H1 (cell line): ENCODE measurements around the gene ZNF496. TPM values are rescaled to one million over a fixed set of nuclear protein-coding genes. Genes with fewer than 3 reads are reported as not detected.

Experiments used
- CTCF ChIA-PET: fragments of 300-600 bp; sonication (Branson Sonifier 250); formaldehyde crosslinking; loops from one replicate; lab custom pipeline; 2021; ENCODE audit not compliant: partially characterized antibody; lab: Charles Lee
- POLR2A ChIA-PET: fragments of 300-600 bp; sonication (Branson Sonifier 250); formaldehyde crosslinking; loops from one replicate; lab custom pipeline; 2021; ENCODE audit warnings: inconsistent platforms; ENCODE audit not compliant: partially characterized antibody; lab: Charles Lee
- DNase-seq, 2 experiments: peaks; one replicate each; pipeline versions ENCODE4 v3.0.0 to v3.0.0-alpha.2; 2010 to 2022; ENCODE audit warnings: low spot score in 2 of 2, low read depth in 1 of 2, mixed read lengths in 1 of 2
- FAIRE-seq: peaks from 2 replicates; lab custom pipeline; 2011; peaks lifted over from hg19 to GRCh38; lab: Jason Lieb, UNC
- H2AFZ ChIP-seq: 2 replicates; pipeline ENCODE4 v1.8.1; 2012; ENCODE audit warnings: low read length, inconsistent platforms
- H2AK5ac ChIP-seq: 2 replicates; pipeline ENCODE4 v1.6.1; 2013; ENCODE audit warnings: low read depth, low read length
- H2BK120ac ChIP-seq: replicated peaks from 2 replicates; pipeline ENCODE3; 2013; ENCODE audit warnings: low read depth, low read length, inconsistent platforms
- H2BK12ac ChIP-seq: 2 replicates; pipeline ENCODE4 v1.6.1; 2013; ENCODE audit warnings: low read depth, low read length
- H2BK15ac ChIP-seq: 2 replicates; pipeline ENCODE4 v1.6.1; 2013; ENCODE audit warnings: low read length
- H2BK20ac ChIP-seq: 2 replicates; pipeline ENCODE4 v1.6.1; 2013; ENCODE audit warnings: low read length
- H2BK5ac ChIP-seq: 2 replicates; pipeline ENCODE4 v1.6.1; 2013; ENCODE audit warnings: low read depth, low read length
- H3K14ac ChIP-seq: 2 replicates; pipeline ENCODE4 v1.6.1; 2013; ENCODE audit warnings: inconsistent platforms; ENCODE audit not compliant: insufficient read length
- H3K18ac ChIP-seq: 2 replicates; pipeline ENCODE4 v1.6.1; 2013; ENCODE audit warnings: low read length; ENCODE audit errors: extremely low read depth
- H3K23ac ChIP-seq: 2 replicates; pipeline ENCODE4 v1.6.1; 2013; ENCODE audit warnings: inconsistent platforms; ENCODE audit not compliant: insufficient read length
- H3K23me2 ChIP-seq: 2 replicates; pipeline ENCODE4 v1.6.1; 2013; ENCODE audit warnings: low read depth, low read length
- H3K27ac ChIP-seq: 2 replicates; pipeline ENCODE4 v1.6.1; 2011; ENCODE audit warnings: low read depth, low read length, inconsistent platforms
- H3K27me3 ChIP-seq, 4 experiments: replicated peaks in 1 of 4; 1 replicate in 1 of 4; 2 replicates in 3 of 4; pipeline versions ENCODE4 v1.6.1 to v1.8.1; 2011 to 2013; ENCODE audit warnings: low read length in 3 of 4, mild to moderate bottlenecking in 3 of 4, inconsistent platforms in 2 of 4, mixed read lengths in 2 of 4, moderate library complexity in 1 of 4; ENCODE audit not compliant: control insufficient read depth in 3 of 4, insufficient read depth in 3 of 4; ENCODE audit errors: extremely low read depth in 1 of 4
- H3K36me3 ChIP-seq, 4 experiments: 2 replicates each; pipeline versions ENCODE4 v1.6.1 to v1.8.1; 2011 to 2013; ENCODE audit warnings: mild to moderate bottlenecking in 4 of 4, low read length in 3 of 4, moderate library complexity in 2 of 4, control low read depth in 1 of 4, inconsistent platforms in 1 of 4; ENCODE audit not compliant: insufficient read depth in 4 of 4, control insufficient read depth in 2 of 4
- H3K4ac ChIP-seq: replicated peaks from 2 replicates; pipeline ENCODE3; 2013; ENCODE audit warnings: low read length, low read depth, mixed read lengths, inconsistent platforms; ENCODE audit not compliant: insufficient read length
- H3K4me1 ChIP-seq, 4 experiments: replicated peaks in 1 of 4; 1 replicate in 1 of 4; 2 replicates in 3 of 4; pipeline versions ENCODE4 v1.6.1 to v1.8.1; 2011 to 2013; ENCODE audit warnings: low read length in 3 of 4, inconsistent platforms in 2 of 4, mixed read lengths in 1 of 4; ENCODE audit not compliant: insufficient read depth in 4 of 4, control insufficient read depth in 3 of 4
- H3K4me2 ChIP-seq, 2 experiments: 2 replicates each; pipeline versions ENCODE4 v1.6.1 to v1.8.1; 2011 to 2013; ENCODE audit warnings: low read depth in 2 of 2, low read length in 2 of 2, control low read depth in 1 of 2, inconsistent platforms in 1 of 2, mild to moderate bottlenecking in 1 of 2; ENCODE audit not compliant: insufficient read depth in 1 of 2
- H3K4me3 ChIP-seq, 4 experiments: fragments of 200-600, 300-600 bp in 1 of 4; sonication (generic), shearing (Covaris generic), sonication (Bioruptor Twin) in 1 of 4; 2 replicates each; pipeline versions ENCODE4 v1.5.1 to v1.8.1; 2011 to 2016; ENCODE audit warnings: low read length in 4 of 4, low read depth in 3 of 4, control low read depth in 2 of 4, inconsistent platforms in 2 of 4, mild to moderate bottlenecking in 2 of 4, mixed read lengths in 1 of 4, moderate library complexity in 1 of 4; ENCODE audit not compliant: insufficient read depth in 2 of 4; ENCODE audit errors: extremely low read depth in 1 of 4
- H3K56ac ChIP-seq: replicated peaks from 2 replicates; pipeline ENCODE3; 2013; ENCODE audit warnings: low read depth, mild to moderate bottlenecking, mixed read lengths, low read length, inconsistent platforms; ENCODE audit not compliant: insufficient read length
- H3K79me1 ChIP-seq: 2 replicates; pipeline ENCODE4 v1.6.1; 2013; ENCODE audit warnings: low read depth, low read length, control low read depth
- H3K79me2 ChIP-seq, 2 experiments: 2 replicates each; pipeline versions ENCODE4 v1.6.1 to v1.8.1; 2012 to 2013; ENCODE audit warnings: low read length in 2 of 2, mild to moderate bottlenecking in 2 of 2, inconsistent platforms in 1 of 2; ENCODE audit not compliant: insufficient read depth in 2 of 2, control insufficient read depth in 1 of 2
- H3K9ac ChIP-seq, 4 experiments: replicated peaks in 1 of 4; 1 replicate in 1 of 4; 2 replicates in 3 of 4; pipeline versions ENCODE4 v1.6.1 to v1.8.1; 2011 to 2013; ENCODE audit warnings: low read depth in 3 of 4, low read length in 3 of 4, control low read depth in 2 of 4, mild to moderate bottlenecking in 2 of 4, moderate library complexity in 2 of 4, inconsistent platforms in 1 of 4; ENCODE audit errors: extremely low read depth in 1 of 4
- H3K9me3 ChIP-seq, 2 experiments: 2 replicates each; pipeline versions ENCODE4 v1.6.1 to v1.8.1; 2012 to 2013; ENCODE audit warnings: mild to moderate bottlenecking in 2 of 2, moderate library complexity in 2 of 2, control low read depth in 1 of 2, inconsistent platforms in 1 of 2, low read depth in 1 of 2, low read length in 1 of 2, mixed read lengths in 1 of 2; ENCODE audit not compliant: insufficient read depth in 2 of 2
- H4K20me1 ChIP-seq, 2 experiments: replicated peaks in 1 of 2; 2 replicates each; pipeline versions ENCODE3 to v1.8.1; 2011 to 2013; ENCODE audit warnings: inconsistent platforms in 2 of 2, low read length in 2 of 2, mild to moderate bottlenecking in 1 of 2; ENCODE audit not compliant: insufficient read depth in 2 of 2, control insufficient read depth in 1 of 2
- H4K5ac ChIP-seq: 2 replicates; pipeline ENCODE4 v1.6.1; 2013; ENCODE audit warnings: low read length, low read depth, mixed read lengths, inconsistent platforms; ENCODE audit not compliant: insufficient read length
- H4K8ac ChIP-seq: 2 replicates; pipeline ENCODE4 v1.8.0; 2013; ENCODE audit warnings: mild to moderate bottlenecking, moderate library complexity, low read length, inconsistent platforms; ENCODE audit not compliant: insufficient read depth; ENCODE audit errors: extremely low read depth
- H4K91ac ChIP-seq: replicated peaks from 2 replicates; pipeline ENCODE3; 2013; ENCODE audit warnings: low read length, mixed read lengths, inconsistent platforms; ENCODE audit not compliant: insufficient read length
- BRCA1 ChIP-seq: IDR thresholded peaks from 2 replicates; pipeline ENCODE4 v1.6.1; 2012; ENCODE audit warnings: low read depth, low read length, improper control_type of control experiment
- CREB1 ChIP-seq: IDR thresholded peaks from 2 replicates; pipeline ENCODE4 v1.6.1; 2012; ENCODE audit warnings: inconsistent platforms
- HDAC2 ChIP-seq, 2 experiments: fragments of 300-600 bp in 1 of 2; sonication (generic) in 1 of 2; IDR thresholded peaks; 2 replicates each; pipeline ENCODE4 v1.6.1; 2011 to 2012; ENCODE audit warnings: low read depth in 2 of 2, low read length in 2 of 2, mild to moderate bottlenecking in 2 of 2, moderate library complexity in 2 of 2, borderline replicate concordance in 1 of 2, inconsistent platforms in 1 of 2
- HDAC6 ChIP-seq: IDR thresholded peaks from one replicate; pipeline ENCODE4 v1.7.1; 2012; ENCODE audit warnings: low read depth, mild to moderate bottlenecking, inconsistent platforms, low read length, moderate library complexity
- KDM5A ChIP-seq: fragments of 200-600 bp; IDR thresholded peaks from 2 replicates; pipeline ENCODE4 v1.7.1; 2012; ENCODE audit warnings: mild to moderate bottlenecking, low read length, inconsistent platforms, mixed read lengths
- MAX ChIP-seq: IDR thresholded peaks from 2 replicates; pipeline ENCODE4 v1.6.1; 2012; ENCODE audit warnings: inconsistent platforms
- NANOG ChIP-seq: IDR thresholded peaks from 2 replicates; pipeline ENCODE4 v1.6.1; 2011; ENCODE audit warnings: low read length, low read depth, mild to moderate bottlenecking, inconsistent platforms; ENCODE audit not compliant: insufficient read depth, poor library complexity, severe bottlenecking
- NRF1 ChIP-seq: IDR thresholded peaks from 2 replicates; pipeline ENCODE4 v1.6.1; 2011; ENCODE audit warnings: mild to moderate bottlenecking, low read depth, low read length, improper control_type of control experiment
- RFX5 ChIP-seq: IDR thresholded peaks from 2 replicates; pipeline ENCODE4 v1.6.1; 2011; ENCODE audit warnings: low read depth, low read length, improper control_type of control experiment, borderline replicate concordance
- SAP30 ChIP-seq: fragments of 300-600 bp; sonication (generic); IDR thresholded peaks from 2 replicates; pipeline ENCODE4 v1.7.1; 2012; ENCODE audit warnings: low read length, moderate library complexity, mild to moderate bottlenecking, inconsistent platforms; ENCODE audit not compliant: insufficient read depth, insufficient replicate concordance
- SIX5 ChIP-seq: IDR thresholded peaks from 2 replicates; pipeline ENCODE4 v1.6.1; 2011; ENCODE audit warnings: mild to moderate bottlenecking, low read depth, low read length
- WGBS, 2 experiments: shearing (Covaris generic) in 1 of 2; methylation state at CpG; one replicate each; pipeline versions ENCODE4 v1.1.6 to v1.1.7; 2013 to 2015; ENCODE audit warnings: low lambda C conversion rate in 2 of 2, mixed read lengths in 2 of 2, inconsistent platforms in 1 of 2, low coverage in 1 of 2, missing lambda C conversion rate in 1 of 2; ENCODE audit not compliant: insufficient replicate concordance in 2 of 2, insufficient coverage in 1 of 2, insufficient read length in 1 of 2; ENCODE audit errors: extremely low coverage in 1 of 2, missing lambda C conversion rate in 1 of 2; 5-methylcytosine and 5-hydroxymethylcytosine counted together
- polyA plus RNA-seq, 7 experiments: library from polyadenylated mRNA; depleted of rRNA in 3 of 7; stranded (reverse) in 5 of 7; unstranded in 2 of 7; fragments of >200 nt in 5 of 7; fragments of 200-250 nt in 2 of 7; gene quantifications; 1 replicate in 5 of 7; 2 replicates in 1 of 7; 4 replicates in 1 of 7; pipeline versions ENCODE4 v1.2.1 to v1.2.3, GENCODE V29; 2011 to 2013; ENCODE audit warnings: missing spikeins in 2 of 7, mixed read lengths in 2 of 7
- total RNA-seq: library from RNA; stranded (reverse); fragmentation: NEBNext Ultra II Directional; extraction: Animal tissue kit (Norgen Biotek cat#: 25700); gene quantifications from 2 replicates; pipeline ENCODE4 v1.2.1, GENCODE V29; 2021

Gene ZNF496
- total and polyA plus RNA-seq, 2 of the 8 experiments (the other 6 are each of a cell fraction or from before 2014, with no cell fraction given), result 27.9 to 71.4 TPM

GRCh38 chr1:247330548-247331171 lies 1.0 kb downstream of the ZNF496 start:
- WGBS, 2 experiments, result 11% methylated on average over 36 of the region's 37 CpGs; no CpG with 5 or more reads in 1 of the 2 experiments
- H4K20me1 ChIP-seq, result peaks cover 8 to 39% of the 10 kb centered on the region in 2 experiments
- no peak overlapping the region for H4K5ac ChIP-seq
- no peak overlapping the region for H2AFZ ChIP-seq
- H3K56ac ChIP-seq, result no peak overlapping the region
- no peaks in the 10 kb centered on the region for H3K27me3 ChIP-seq
- no peak overlapping the region for H2AK5ac ChIP-seq
- peaks cover 9% of the 10 kb centered on the region for H3K23me2 ChIP-seq
- peaks cover 29% of the 10 kb centered on the region; the same call in 1 of the 2 replicates for H3K79me1 ChIP-seq
- peak overlapping the region; percentile 85; the same call in 1 of the 2 replicates for H3K18ac ChIP-seq
- H2BK5ac ChIP-seq, result peak overlapping the region; percentile 75
- H2BK12ac ChIP-seq, result no peak overlapping the region
- H2BK15ac ChIP-seq, result peak overlapping the region; percentile 55; the same call in 1 of the 2 replicates
- peaks cover 9 to 32% (median 22%) of the 10 kb centered on the region in 4 experiments for H3K4me1 ChIP-seq
- FAIRE-seq (no peak), DNase-seq (no peak)
- H3K23ac ChIP-seq, result no peak overlapping the region
- H3K9ac ChIP-seq, result peak overlapping the region; percentile 69 to 88 (median 84); a peak in 6 of 7 replicates
- peak overlapping the region; percentile 42 for H4K91ac ChIP-seq
- H3K36me3 ChIP-seq, result peaks cover 22 to 37% (median 28%) of the 10 kb centered on the region in 4 experiments; a peak in 7 of 8 replicates
- peak overlapping the region; percentile 87; the same call in 1 of the 2 replicates for H3K27ac ChIP-seq
- no peak overlapping the region for H4K8ac ChIP-seq
- H3K4me2 ChIP-seq, result peak overlapping the region; percentile 79 to 81
- H3K79me2 ChIP-seq, result peaks cover 10 to 69% of the 10 kb centered on the region in 2 experiments; a peak in 3 of 4 replicates
- ChIA-PET POLR2A (interaction anchor here (0.5 to 6.0 kb wide), 13 partner anchors 7 to 1528 kb away, joined by 3 to 53 read pairs (median 3); partner anchors contain the start of gene ZNF692), CTCF (interaction anchor here (0.7 to 1.4 kb wide), 5 partner anchors 9 to 100 kb away, joined by 3 to 5 read pairs (median 4); no protein-coding TSS in a partner anchor)
- no peak overlapping the region for H3K14ac ChIP-seq
- H3K4me3 ChIP-seq, result peak overlapping the region; percentile 83 to 94 (median 88)
- H3K9me3 ChIP-seq, result no peaks in the 10 kb centered on the region
- peak overlapping the region; percentile 15 for H3K4ac ChIP-seq
- peak overlapping the region; percentile 53; the same call in 1 of the 2 replicates for H2BK20ac ChIP-seq
- H2BK120ac ChIP-seq, result no peak overlapping the region
- no peak for TF ChIP-seq SIX5
- no peak for TF ChIP-seq HDAC2 (IDR thresholded peaks at IDR 0.05; ENCODE audit: borderline replicate concordance in 1 of 2, low read depth in 2 of 2, low read length in 2 of 2)
- TF ChIP-seq MAX, result peak; percentile 45; the same call in 1 of the 2 replicates
- no peak for TF ChIP-seq NRF1
- no peak for TF ChIP-seq BRCA1
- no peak for TF ChIP-seq HDAC6
- peak; percentile 88 for TF ChIP-seq NANOG
- no peak for TF ChIP-seq RFX5
- peak; percentile 52 for TF ChIP-seq SAP30
- TF ChIP-seq CREB1, result no peak
- no peak for TF ChIP-seq KDM5A
